ENCODE data around the gene HIF3A. TPM values are rescaled to one million over a fixed set of nuclear protein-coding genes. Genes with fewer than 3 reads are reported as not detected.

Gene HIF3A
- total and polyA plus RNA-seq, 5 donors from 2014 or later: not detected

DNA sequence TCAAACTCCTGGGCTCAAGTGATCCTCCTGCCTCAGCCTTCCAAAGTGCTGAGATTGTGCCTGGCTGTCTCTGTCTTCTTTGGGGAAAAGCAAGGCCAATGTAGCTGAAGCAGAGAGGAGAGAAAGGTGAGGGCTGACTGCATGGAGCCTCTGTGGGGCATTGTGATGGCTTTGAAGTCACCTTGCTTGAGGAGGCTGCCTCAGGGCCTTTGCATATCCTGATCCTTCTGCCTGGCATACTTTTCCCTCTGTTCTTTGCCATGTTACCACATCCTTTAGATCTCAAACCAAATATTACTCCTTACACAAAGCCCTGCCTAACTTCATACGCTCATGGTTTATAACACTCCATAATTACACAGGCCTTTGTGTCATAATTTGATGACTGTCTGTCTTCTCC is 40.6 kb downstream of the HIF3A start:
- Histone ChIP-seq H3K4me3 (ENCODE audit: low read depth, low read length) (no peak overlapping the region), H3K9me3 (ENCODE audit: control insufficient read depth in 2 of 2, low read length in 2 of 2) (no peaks in the 10 kb centered on the region), H3K4me1 (ENCODE audit: control insufficient read depth, insufficient read depth, low read length, poor library complexity, severe bottlenecking) (no peaks in the 10 kb centered on the region), H3K36me3 (ENCODE audit: control insufficient read depth, insufficient read depth, low read length) (no peaks in the 10 kb centered on the region), H3K27me3 (ENCODE audit: control insufficient read depth, insufficient read depth, low read length) (no peaks in the 10 kb centered on the region), H3K27ac (ENCODE audit: insufficient read depth, low read length, poor library complexity, severe bottlenecking) (no peak overlapping the region)
- H3K36me3 Mint-ChIP-seq: no peaks in the 10 kb centered on the region
- H3K27me3 Mint-ChIP-seq: peaks cover 28% of the 10 kb centered on the region
- no peaks in the 10 kb centered on the region for H3K4me1 Mint-ChIP-seq
- no peak for ATAC-seq (ENCODE audit: low read depth in 2 of 2)
- no peak overlapping the region for H3K27ac Mint-ChIP-seq
- H3K9me3 Mint-ChIP-seq: no peaks in the 10 kb centered on the region
- no peak overlapping the region for H3K4me3 Mint-ChIP-seq
- DNase-seq: no peak

DNA sequence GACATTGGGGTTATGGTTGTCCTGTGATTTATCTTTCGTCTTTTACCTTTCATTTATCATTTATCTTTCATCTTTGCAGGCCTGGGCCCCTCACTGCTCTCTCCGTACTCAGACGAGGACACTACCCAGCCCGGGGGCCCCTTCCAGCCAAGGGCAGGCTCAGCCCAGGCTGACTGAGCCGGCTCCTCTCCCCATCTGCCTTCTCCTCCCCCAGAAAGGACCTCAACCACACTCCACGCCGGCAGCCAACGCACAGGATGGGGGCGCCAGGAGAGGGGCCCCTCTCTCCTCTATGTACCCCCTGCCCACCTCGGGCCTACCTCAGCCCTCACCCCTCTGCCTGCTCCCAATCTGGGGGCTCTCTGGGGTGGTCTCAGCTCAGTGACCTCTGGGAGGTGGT is 42.6 kb downstream of the HIF3A start:
- Histone ChIP-seq H3K27me3 (ENCODE audit: control insufficient read depth, insufficient read depth, low read length) (no peaks in the 10 kb centered on the region), H3K27ac (ENCODE audit: insufficient read depth, low read length, poor library complexity, severe bottlenecking) (no peak overlapping the region), H3K4me1 (ENCODE audit: control insufficient read depth, insufficient read depth, low read length, poor library complexity, severe bottlenecking) (no peaks in the 10 kb centered on the region), H3K36me3 (ENCODE audit: control insufficient read depth, insufficient read depth, low read length) (no peaks in the 10 kb centered on the region), H3K9me3 (ENCODE audit: control insufficient read depth in 2 of 2, low read length in 2 of 2) (no peaks in the 10 kb centered on the region), H3K4me3 (ENCODE audit: low read depth, low read length) (no peak overlapping the region)
- ATAC-seq (ENCODE audit: low read depth in 2 of 2) (no peak), DNase-seq (no peak)
- no peaks in the 10 kb centered on the region for H3K36me3 Mint-ChIP-seq
- H3K27me3 Mint-ChIP-seq: peaks cover 35% of the 10 kb centered on the region
- no peak overlapping the region for H3K27ac Mint-ChIP-seq
- H3K4me1 Mint-ChIP-seq: no peaks in the 10 kb centered on the region
- H3K9me3 Mint-ChIP-seq: no peaks in the 10 kb centered on the region
- no peak overlapping the region for H3K4me3 Mint-ChIP-seq

- Histone ChIP-seq H3K4me1 (ENCODE audit: control insufficient read depth, insufficient read depth, low read length, poor library complexity, severe bottlenecking) (no peaks in the 10 kb centered on the region), H3K36me3 (ENCODE audit: control insufficient read depth, insufficient read depth, low read length) (no peaks in the 10 kb centered on the region), H3K9me3 (ENCODE audit: control insufficient read depth in 2 of 2, low read length in 2 of 2) (no peaks in the 10 kb centered on the region), H3K27me3 (ENCODE audit: control insufficient read depth, insufficient read depth, low read length) (no peaks in the 10 kb centered on the region), H3K27ac (ENCODE audit: insufficient read depth, low read length, poor library complexity, severe bottlenecking) (no peak overlapping the region), H3K4me3 (ENCODE audit: low read depth, low read length) (no peak overlapping the region)
- Mint-ChIP-seq H3K4me3 (no peak overlapping the region), H3K27ac (no peak overlapping the region), H3K4me1 (no peaks in the 10 kb centered on the region), H3K27me3 (peaks cover 35% of the 10 kb centered on the region), H3K36me3 (no peaks in the 10 kb centered on the region), H3K9me3 (no peaks in the 10 kb centered on the region)
- DNase-seq: no peak
- ATAC-seq (ENCODE audit: low read depth in 2 of 2): no peak
These were observed 43.3 kb downstream of the HIF3A start for GRCh38 chr19:46340051-46340659.

DNA sequence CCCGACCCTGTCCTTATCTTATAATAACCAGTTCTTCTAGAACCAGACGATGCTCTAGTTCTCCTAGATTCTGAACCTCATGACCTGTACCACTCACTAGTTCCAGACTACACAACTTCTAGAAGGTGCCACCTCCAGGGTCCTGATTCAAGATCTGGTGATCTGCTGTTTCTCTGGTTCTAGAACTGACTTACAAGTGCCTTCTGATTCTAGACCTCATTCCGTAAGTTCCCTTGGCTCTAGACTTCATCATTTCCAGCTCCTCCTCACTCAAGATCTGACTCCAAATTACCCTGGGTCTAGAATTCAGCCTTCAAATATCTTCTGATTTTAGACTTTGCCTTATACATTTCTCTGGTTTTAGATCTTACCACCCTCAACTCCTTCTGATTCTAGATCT is 45.1 kb downstream of the HIF3A start:
- H3K27ac ChIP-seq (ENCODE audit: insufficient read depth, low read length, poor library complexity, severe bottlenecking): no peak overlapping the region
- ATAC-seq (ENCODE audit: low read depth in 2 of 2) (no peak), DNase-seq (no peak)
- Mint-ChIP-seq H3K36me3 (no peaks in the 10 kb centered on the region), H3K27ac (no peak overlapping the region), H3K9me3 (peaks cover 0 to 2% (median 0%) of the 10 kb centered on the region in 7 donors), H3K4me3 (no peak overlapping the region), H3K4me1 (peaks cover 0 to 13% (median 5%) of the 10 kb centered on the region in 4 donors), H3K27me3 (peaks cover 36% of the 10 kb centered on the region)
- H3K4me3 ChIP-seq (ENCODE audit: low read depth, low read length): no peak overlapping the region
- no peaks in the 10 kb centered on the region for H3K9me3 ChIP-seq (ENCODE audit: control insufficient read depth in 2 of 2, low read length in 2 of 2)
- no peaks in the 10 kb centered on the region for H3K36me3 ChIP-seq (ENCODE audit: control insufficient read depth, insufficient read depth, low read length)
- peaks cover 5% of the 10 kb centered on the region for H3K4me1 ChIP-seq (ENCODE audit: control insufficient read depth, insufficient read depth, low read length, poor library complexity, severe bottlenecking)
- H3K27me3 ChIP-seq (ENCODE audit: control insufficient read depth, insufficient read depth, low read length): no peaks in the 10 kb centered on the region

GRCh38 chr19:46344363-46344762 is 47.5 kb downstream of the HIF3A start:
- Mint-ChIP-seq H3K4me1 (peaks cover 5 to 37% (median 24%) of the 10 kb centered on the region in 4 donors), H3K27ac (no peak overlapping the region), H3K9me3 (peaks cover 0 to 2% (median 0%) of the 10 kb centered on the region in 7 donors), H3K4me3 (peak overlapping the region in 1 of 4 donors; percentile 62), H3K36me3 (peaks cover 5% of the 10 kb centered on the region), H3K27me3 (peaks cover 22% of the 10 kb centered on the region)
- DNase-seq (no peak), ATAC-seq (ENCODE audit: low read depth in 2 of 2) (no peak)
- Histone ChIP-seq H3K4me3 (ENCODE audit: low read depth, low read length) (no peak overlapping the region), H3K27me3 (ENCODE audit: control insufficient read depth, insufficient read depth, low read length) (no peaks in the 10 kb centered on the region), H3K9me3 (ENCODE audit: control insufficient read depth in 2 of 2, low read length in 2 of 2) (no peaks in the 10 kb centered on the region), H3K27ac (ENCODE audit: insufficient read depth, low read length, poor library complexity, severe bottlenecking) (no peak overlapping the region), H3K36me3 (ENCODE audit: control insufficient read depth, insufficient read depth, low read length) (no peaks in the 10 kb centered on the region), H3K4me1 (ENCODE audit: control insufficient read depth, insufficient read depth, low read length, poor library complexity, severe bottlenecking) (peaks cover 23% of the 10 kb centered on the region)

DNA sequence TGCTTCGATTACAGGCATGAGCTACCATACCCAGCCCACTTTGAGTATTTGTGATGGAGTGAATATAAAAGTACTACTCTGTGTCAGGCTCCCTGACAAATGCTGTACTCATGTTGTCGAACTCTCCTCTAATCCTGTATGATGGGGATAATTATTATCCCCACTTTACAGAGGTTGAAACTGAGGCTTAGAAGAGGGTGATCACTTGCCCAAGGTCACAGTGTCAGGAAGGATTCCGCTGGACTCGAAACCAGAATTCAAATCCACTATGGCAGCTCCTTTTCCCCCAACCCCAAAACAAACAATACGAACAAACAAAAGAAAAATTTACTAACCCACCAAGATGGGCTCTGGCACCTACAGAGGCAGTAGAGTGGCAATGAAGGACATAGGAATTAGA is 48.3 kb downstream of the HIF3A start:
- DNase-seq (no peak), ATAC-seq (ENCODE audit: low read depth in 2 of 2) (no peak)
- peak overlapping the region; percentile 90 to 96 (median 94) for H3K4me3 Mint-ChIP-seq
- Histone ChIP-seq H3K27ac (ENCODE audit: insufficient read depth, low read length, poor library complexity, severe bottlenecking) (no peak overlapping the region), H3K9me3 (ENCODE audit: control insufficient read depth in 2 of 2, low read length in 2 of 2) (no peaks in the 10 kb centered on the region), H3K36me3 (ENCODE audit: control insufficient read depth, insufficient read depth, low read length) (no peaks in the 10 kb centered on the region), H3K4me3 (ENCODE audit: low read depth, low read length) (no peak overlapping the region), H3K4me1 (ENCODE audit: control insufficient read depth, insufficient read depth, low read length, poor library complexity, severe bottlenecking) (peaks cover 31% of the 10 kb centered on the region), H3K27me3 (ENCODE audit: control insufficient read depth, insufficient read depth, low read length) (no peaks in the 10 kb centered on the region)
- peaks cover 5 to 45% (median 31%) of the 10 kb centered on the region in 4 donors for H3K4me1 Mint-ChIP-seq
- H3K27me3 Mint-ChIP-seq: peaks cover 20% of the 10 kb centered on the region
- peaks cover 5% of the 10 kb centered on the region for H3K36me3 Mint-ChIP-seq
- peak overlapping the region in 1 of 3 donors; percentile 52 for H3K27ac Mint-ChIP-seq
- H3K9me3 Mint-ChIP-seq: peaks cover 0 to 2% (median 0%) of the 10 kb centered on the region in 7 donors

GRCh38 chr19:46346821-46347571 is 50.2 kb downstream of the HIF3A start, which contains the start of gene PPP5C:
PPP5C (plus strand) TSS chr19:46347087; CDS start chr19:46347097, 10 bp downstream.
- Mint-ChIP-seq H3K4me3 (peak within 1 kb of the TSS; percentile 90 to 96 (median 94)), H3K27me3 (peaks cover 13% of the 10 kb centered on the region), H3K9me3 (peaks cover 0 to 2% (median 0%) of the 10 kb centered on the region in 7 donors), H3K27ac (peak within 1 kb of the TSS; percentile 93 to 95 (median 94)), H3K36me3 (peaks cover 5% of the 10 kb centered on the region), H3K4me1 (peaks cover 11 to 63% (median 40%) of the 10 kb centered on the region in 4 donors)
- no peaks in the 10 kb centered on the region for H3K36me3 ChIP-seq (ENCODE audit: control insufficient read depth, insufficient read depth, low read length)
- no peaks in the 10 kb centered on the region for H3K9me3 ChIP-seq (ENCODE audit: control insufficient read depth in 2 of 2, low read length in 2 of 2)
- peaks cover 49% of the 10 kb centered on the region for H3K4me1 ChIP-seq (ENCODE audit: control insufficient read depth, insufficient read depth, low read length, poor library complexity, severe bottlenecking)
- H3K4me3 ChIP-seq (ENCODE audit: low read depth, low read length): peak within 1 kb of the TSS; percentile 81
- no peaks in the 10 kb centered on the region for H3K27me3 ChIP-seq (ENCODE audit: control insufficient read depth, insufficient read depth, low read length)
- H3K27ac ChIP-seq (ENCODE audit: insufficient read depth, low read length, poor library complexity, severe bottlenecking): peak within 1 kb of the TSS; percentile 67
- ATAC-seq (ENCODE audit: low read depth in 2 of 2): peak; percentile 77 to 85
- DNase-seq: peak; percentile 74 to 95 (median 84)

Data from CD4-positive, CD25-positive, alpha-beta regulatory T cell (primary cell).